HK-2 (cell line): ENCODE measurements around the gene MAN1A2.

Experiments
- DNase-seq: peaks from one replicate; pipeline ENCODE4 v3.0.0-alpha.2; 2018; ENCODE audit not compliant: unreplicated experiment

MAN1A2 gene

DNA sequence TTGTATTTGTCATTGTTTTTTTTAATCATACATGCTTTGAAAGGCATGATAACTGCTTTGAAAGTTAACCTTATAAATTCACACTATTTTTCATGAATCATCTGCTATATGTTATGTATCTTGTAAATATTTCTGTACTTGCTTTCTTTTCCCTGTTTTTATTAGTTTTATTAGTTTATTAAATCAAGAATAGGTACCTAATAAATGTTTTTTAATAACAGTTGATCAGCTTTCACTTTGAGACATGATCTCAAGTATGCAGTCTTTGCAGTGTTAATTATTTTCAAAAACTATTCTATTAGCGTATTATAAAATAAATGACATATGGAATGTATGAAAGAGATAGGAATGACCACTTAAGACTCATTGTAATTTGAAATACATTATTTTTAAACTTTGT lies 127.8 kb downstream of the MAN1A2 start:
- DNase-seq: no peak

DNA sequence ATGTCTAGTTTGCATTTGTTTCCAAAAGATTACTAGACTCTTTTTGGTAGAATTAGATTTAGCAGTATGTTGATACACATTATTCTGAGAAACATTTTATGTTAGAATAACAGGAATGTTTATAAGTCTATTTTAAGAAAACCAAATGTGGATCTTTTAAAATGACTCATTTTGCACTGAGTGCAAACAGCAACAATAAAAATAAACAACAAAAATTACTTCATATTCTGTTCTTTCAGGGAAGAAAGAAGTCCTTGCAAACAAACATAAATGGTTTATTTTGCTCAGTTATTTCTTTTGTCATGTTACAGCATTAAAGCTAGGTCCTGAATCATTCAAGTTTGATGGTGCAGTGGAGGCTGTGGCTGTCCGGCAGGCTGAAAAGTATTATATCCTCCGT lies 131.8 kb downstream of the MAN1A2 start:
- no peak for DNase-seq

GRCh38 chr1:117500584-117500983 lies 133.3 kb downstream of the MAN1A2 start:
- no peak for DNase-seq

GRCh38 chr1:117501281-117501680 lies 134.0 kb downstream of the MAN1A2 start:
- DNase-seq: no peak

GRCh38 chr1:117511273-117511672 lies 144.0 kb downstream of the MAN1A2 start:
- no peak for DNase-seq

DNA sequence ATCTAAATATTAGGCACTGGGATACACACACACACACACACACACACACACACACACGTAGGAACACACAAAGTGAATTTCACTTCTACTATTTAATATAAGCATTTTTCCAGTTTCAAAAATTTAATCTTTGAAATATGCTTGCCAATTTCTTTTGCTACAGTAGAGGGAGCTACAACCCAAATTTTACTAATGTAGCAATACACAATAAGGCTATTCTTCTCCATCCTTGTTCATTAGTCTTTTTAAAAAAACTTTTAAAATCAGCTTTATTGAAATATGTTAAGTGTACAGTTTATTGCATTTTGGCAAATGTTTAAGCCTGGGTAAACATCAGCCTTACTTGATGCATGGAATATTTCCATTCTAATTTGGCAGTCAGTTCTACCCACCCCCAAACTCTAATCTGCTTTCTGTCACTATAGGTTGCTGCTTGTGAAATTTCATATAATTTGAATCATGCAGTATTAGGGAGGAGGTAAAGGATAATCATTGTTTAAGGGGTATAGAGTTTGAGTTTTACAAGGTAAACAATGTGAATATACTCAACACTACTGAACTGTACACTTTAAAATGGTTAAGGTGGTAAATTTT lies 145.6 kb downstream of the MAN1A2 start:
- DNase-seq: no peak

DNA sequence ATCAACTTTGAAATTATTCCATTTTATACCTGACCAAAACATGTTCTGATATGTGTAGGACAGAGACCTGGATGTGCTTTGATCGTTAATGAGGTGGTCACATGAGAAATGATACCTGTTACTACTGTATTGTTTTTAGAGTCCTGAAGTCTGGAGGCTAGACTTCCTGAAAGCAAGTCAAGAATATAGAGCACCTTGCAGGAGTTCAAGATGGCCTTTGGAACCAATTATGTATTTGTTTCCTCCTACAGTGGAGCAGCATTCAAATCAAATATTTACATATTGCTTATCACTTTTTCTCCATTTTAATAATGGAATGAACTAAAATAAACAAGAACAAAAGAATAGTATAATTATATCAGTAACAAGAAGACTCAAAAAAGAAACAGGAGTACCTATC lies 155.9 kb downstream of the MAN1A2 start:
- DNase-seq: no peak

DNA sequence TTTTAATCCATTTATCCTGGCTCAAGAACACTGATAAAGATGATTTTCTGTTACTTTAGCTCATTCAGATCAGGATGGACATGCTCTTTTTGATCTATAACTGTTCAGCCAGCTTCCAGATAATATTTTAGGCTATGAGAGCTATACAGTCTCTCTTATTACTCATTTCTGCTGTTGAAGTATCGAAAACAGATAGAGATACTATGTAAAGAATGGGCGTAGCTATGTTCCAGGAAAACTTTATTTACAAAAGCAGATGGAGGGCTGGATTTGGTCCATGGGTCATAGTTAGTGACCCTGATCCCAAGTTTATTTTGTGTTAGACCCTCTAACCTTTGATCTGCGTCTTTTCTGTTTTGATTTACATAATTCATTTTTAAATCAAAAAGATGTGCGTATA lies 159.8 kb downstream of the MAN1A2 start:
- DNase-seq: no peak

- DNase-seq: no peak
These were observed 160.4 kb downstream of the MAN1A2 start for GRCh38 chr1:117527566-117528102.

DNA sequence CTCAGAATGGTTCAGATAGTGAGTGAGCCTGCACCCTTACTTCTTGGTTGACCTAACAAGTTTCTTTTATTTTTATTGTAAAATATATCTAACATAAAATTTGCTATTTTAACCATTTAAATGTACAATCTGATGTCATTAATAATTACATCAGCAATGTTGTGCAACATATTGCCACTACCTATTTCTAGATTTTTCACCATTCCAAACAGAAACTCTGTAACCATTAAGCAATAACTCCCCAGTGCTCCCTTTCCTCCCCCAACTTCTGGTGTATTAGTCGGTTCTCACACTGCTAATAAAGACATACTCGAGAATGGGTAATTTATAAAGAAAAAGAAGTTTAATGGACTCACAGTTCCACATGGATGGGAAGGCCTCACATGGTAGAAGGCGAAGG lies 162.4 kb downstream of the MAN1A2 start:
- DNase-seq: no peak

GRCh38 chr1:117531222-117531621 lies 164.0 kb downstream of the MAN1A2 start:
- no peak for DNase-seq

DNA sequence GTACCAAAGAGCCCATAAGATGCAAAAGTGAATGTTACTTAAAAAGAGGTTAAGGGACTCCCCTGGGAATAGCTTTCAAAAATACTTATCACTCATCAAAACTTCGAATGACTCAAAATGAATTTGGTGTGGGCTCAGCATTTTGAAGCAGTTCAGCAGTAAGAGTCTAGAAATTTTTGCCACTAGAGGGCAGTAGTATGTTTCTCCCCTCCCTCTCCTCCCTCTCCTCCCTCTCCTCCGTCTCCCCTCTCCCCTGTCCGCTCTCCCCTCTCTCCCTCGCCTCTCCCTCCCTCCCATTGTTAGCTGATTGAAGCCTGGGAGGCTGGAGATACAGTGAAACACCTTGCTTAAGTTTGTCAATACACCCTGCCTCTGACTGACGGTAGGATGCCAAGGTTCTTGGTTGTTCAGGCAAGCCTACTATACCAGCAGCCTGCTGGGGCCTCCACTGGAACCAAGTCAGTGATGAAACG lies 167.8 kb downstream of the MAN1A2 start:
- peak; percentile 14 for DNase-seq

GRCh38 chr1:117535821-117536220 lies 168.6 kb downstream of the MAN1A2 start:
- no peak for DNase-seq

- DNase-seq: no peak
These were observed 170.2 kb downstream of the MAN1A2 start for GRCh38 chr1:117537291-117537920.

GRCh38 chr1:117540532-117540931 lies 173.3 kb downstream of the MAN1A2 start:
- DNase-seq: no peak

GRCh38 chr1:117541003-117541402 lies 173.8 kb downstream of the MAN1A2 start:
- no peak for DNase-seq

- no peak for DNase-seq
These were observed 174.3 kb downstream of the MAN1A2 start for GRCh38 chr1:117541585-117541984.

DNA sequence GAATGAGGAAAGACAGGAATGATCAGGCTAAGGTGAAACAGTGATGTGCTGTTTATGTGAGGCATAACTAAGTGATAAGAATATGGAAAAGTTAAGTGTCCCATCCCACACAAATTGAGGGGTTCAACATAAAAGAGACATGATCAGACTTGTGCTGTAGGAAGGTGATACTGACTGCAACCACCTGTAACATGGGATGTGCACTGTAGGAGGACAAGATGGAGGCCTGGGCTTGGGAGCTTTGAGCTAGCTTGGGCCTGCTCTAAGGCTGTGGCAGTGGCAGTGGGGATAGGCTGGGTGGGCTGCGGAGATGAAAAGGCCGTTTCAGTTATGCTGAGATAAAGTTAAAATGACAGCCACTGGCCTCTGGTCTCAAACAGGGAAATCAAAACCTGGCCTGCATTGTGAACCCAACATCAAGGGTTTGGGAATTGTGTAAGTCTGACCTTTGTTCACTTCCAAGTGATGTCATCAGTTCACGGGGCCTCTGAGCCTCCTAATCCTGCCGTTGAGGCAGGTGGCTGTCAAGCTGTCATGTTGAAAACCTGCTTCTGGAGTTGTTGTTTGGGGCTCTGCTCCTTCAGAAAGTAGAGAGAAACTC lies 177.4 kb downstream of the MAN1A2 start:
- no peak for DNase-seq

- no peak for DNase-seq
These were observed 179.2 kb downstream of the MAN1A2 start for GRCh38 chr1:117546467-117546866.

- DNase-seq: no peak
These were observed 186.2 kb downstream of the MAN1A2 start for GRCh38 chr1:117553471-117553870.

- DNase-seq: no peak
These were observed 188.6 kb downstream of the MAN1A2 start for GRCh38 chr1:117555806-117556205.

DNA sequence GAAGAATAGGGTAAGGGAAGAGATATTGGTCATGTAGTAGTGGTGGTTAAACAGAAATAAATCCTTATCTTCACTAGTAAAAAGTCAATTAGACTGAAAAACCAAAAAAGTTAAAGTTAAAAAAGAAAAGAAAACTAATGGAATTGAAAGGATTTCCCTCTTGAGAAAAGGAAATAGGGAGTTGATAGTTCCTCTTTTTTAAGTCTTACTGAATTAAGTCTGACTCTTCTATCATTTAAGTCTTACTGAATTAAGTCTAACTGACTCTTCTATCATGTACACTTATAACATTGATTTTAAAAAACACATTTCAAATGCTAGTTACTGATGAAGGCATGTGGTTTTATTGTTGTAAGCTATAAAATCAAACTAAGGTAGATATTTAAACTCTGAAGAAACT lies 189.1 kb downstream of the MAN1A2 start:
- DNase-seq: no peak

DNA sequence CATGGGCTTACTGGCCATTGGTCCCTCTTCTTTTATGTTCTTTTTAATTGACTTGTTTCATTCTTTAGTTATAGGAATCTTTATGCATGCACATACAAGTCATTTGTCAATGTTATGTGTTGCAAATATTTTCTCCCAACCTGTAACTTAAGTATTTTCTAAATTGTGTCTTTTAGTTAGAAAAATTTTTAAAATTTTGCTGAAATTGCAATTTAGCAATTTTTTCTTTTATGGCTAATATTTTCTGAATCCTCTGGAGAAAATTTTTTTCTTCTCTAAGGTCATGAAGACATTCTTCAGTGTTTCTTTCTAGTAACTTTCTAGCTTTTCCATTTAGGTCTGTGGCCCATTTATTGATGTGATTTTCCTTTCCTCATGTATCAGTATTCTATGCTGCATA lies 189.7 kb downstream of the MAN1A2 start:
- DNase-seq: no peak
